A549 (cell line): ENCODE measurements around the gene CHST11. TPM values are rescaled to one million over a fixed set of nuclear protein-coding genes. Genes with fewer than 3 reads are reported as not detected.

ENCODE experiments used
- ATAC-seq, 2 experiments: fragments of 200-7000 bp in 1 of 2; fragments of >200 bp in 1 of 2; cut with Nextera tagmentation in 1 of 2; cut with Tn5 transposase in 1 of 2; 3 replicates each; pipeline versions ENCODE4 v1.8.0 to v1.9.1; 2018 to 2020; ENCODE audit warnings: mild to moderate bottlenecking in 1 of 2, moderate library complexity in 1 of 2
- CTCF ChIA-PET: fragments of 300-600 bp; sonication (Branson Sonifier 250); formaldehyde crosslinking; extraction: SDS; loops from one replicate; lab custom pipeline; 2021; ENCODE audit warnings: antibody characterized with exemption, inconsistent platforms; lab: Yijun Ruan, JAX
- POLR2A ChIA-PET: fragments of 350-600 bp; formaldehyde crosslinking; extraction: SDS; loops from one replicate; lab custom pipeline; 2021; ENCODE audit warnings: antibody characterized with exemption, inconsistent platforms; lab: Yijun Ruan, JAX
- DNase-seq, 2 experiments: peaks; one replicate each; pipeline versions ENCODE4 v3.0.0 to v3.0.0-alpha.2; 2011 to 2016; ENCODE audit warnings: low read depth in 1 of 2, low spot score in 1 of 2
- FAIRE-seq: peaks from 2 replicates; lab custom pipeline; 2011; peaks lifted over from hg19 to GRCh38; lab: Jason Lieb, UNC
- H3K27ac ChIP-seq, 2 experiments: fragments of >200 bp; sonication (Bioruptor Twin); formaldehyde crosslinking; 3 replicates each; pipeline ENCODE4 v1.5.1; 2016 to 2017
- H3K4me1 ChIP-seq: fragments of >200 bp; sonication (Bioruptor Twin); formaldehyde crosslinking; 3 replicates; pipeline ENCODE4 v1.6.1; 2016
- H3K4me2 ChIP-seq: fragments of >200 bp; sonication (Bioruptor Twin); formaldehyde crosslinking; 3 replicates; pipeline ENCODE4 v1.6.1; 2016
- H3K4me3 ChIP-seq: fragments of >200 bp; sonication (Bioruptor Twin); formaldehyde crosslinking; 3 replicates; pipeline ENCODE4 v1.5.1; 2016
- H3K9me3 ChIP-seq: fragments of >200 bp; sonication (Bioruptor Twin); formaldehyde crosslinking; 3 replicates; pipeline ENCODE4 v1.6.1; 2016
- ATOH8 ChIP-seq: fragments of 250-450 bp; sonication (Bioruptor Pico); IDR thresholded peaks from 2 replicates; pipeline ENCODE4 v1.5.0; 2020; ENCODE audit warnings: low read depth, mild to moderate bottlenecking, moderate library complexity
- CEBPB ChIP-seq, 2 experiments: fragments of >200 bp in 1 of 2; sonication (Bioruptor Twin) in 1 of 2; formaldehyde crosslinking in 1 of 2; IDR thresholded peaks; 2 replicates each; pipeline ENCODE4 v1.6.1; 2012 to 2016
- E2F6 ChIP-seq: IDR thresholded peaks from 2 replicates; pipeline ENCODE4 v1.6.1; 2012; ENCODE audit warnings: low read depth, borderline replicate concordance
- EHF ChIP-seq: fragments of 250-450 bp; sonication (Bioruptor Pico); IDR thresholded peaks from 2 replicates; pipeline ENCODE4 v1.5.0; 2020; ENCODE audit warnings: mild to moderate bottlenecking
- EP300 ChIP-seq, 2 experiments: fragments of >200 bp; sonication (Bioruptor Twin); formaldehyde crosslinking; IDR thresholded peaks; 2 replicates in 1 of 2; 3 replicates in 1 of 2; pipeline ENCODE4 v1.6.1; 2016 to 2017
- FOSB ChIP-seq: fragments of 250-450 bp; sonication (Bioruptor Pico); IDR thresholded peaks from 2 replicates; pipeline ENCODE4 v1.5.0; 2020; ENCODE audit warnings: mild to moderate bottlenecking, moderate library complexity
- FOSL2 ChIP-seq, 2 experiments: fragments of 450-650 bp in 1 of 2; fragments of >200 bp in 1 of 2; sonication (Bioruptor Twin) in 1 of 2; formaldehyde crosslinking; IDR thresholded peaks; 2 replicates each; pipeline versions ENCODE4 v1.5.0 to v1.6.1; 2016 to 2020; ENCODE audit warnings: mild to moderate bottlenecking in 1 of 2, moderate library complexity in 1 of 2
- FOXS1 ChIP-seq: fragments of 250-450 bp; sonication (Bioruptor Pico); IDR thresholded peaks from 2 replicates; pipeline ENCODE4 v1.5.0; 2020; ENCODE audit warnings: mild to moderate bottlenecking, moderate library complexity
- GATA3 ChIP-seq: IDR thresholded peaks from 2 replicates; pipeline ENCODE4 v1.6.1; 2012; ENCODE audit warnings: borderline replicate concordance
- HEYL ChIP-seq: fragments of 250-450 bp; sonication (Bioruptor Pico); IDR thresholded peaks from 2 replicates; pipeline ENCODE4 v1.8.0; 2021; ENCODE audit warnings: mild to moderate bottlenecking, moderate library complexity
- HOXB13 ChIP-seq: fragments of 250-450 bp; sonication (Bioruptor Pico); IDR thresholded peaks from 2 replicates; pipeline ENCODE4 v1.5.0; 2020; ENCODE audit warnings: low read depth, mild to moderate bottlenecking, moderate library complexity
- HOXB5 ChIP-seq: fragments of 250-450 bp; sonication (Bioruptor Pico); IDR thresholded peaks from 2 replicates; pipeline ENCODE4 v1.5.0; 2020; ENCODE audit warnings: mild to moderate bottlenecking, moderate library complexity
- JUN ChIP-seq, 2 experiments: fragments of >200 bp; sonication (Bioruptor Twin); formaldehyde crosslinking; IDR thresholded peaks; 2 replicates in 1 of 2; 3 replicates in 1 of 2; pipeline ENCODE4 v1.6.1; 2016 to 2017
- JUNB ChIP-seq: fragments of >200 bp; sonication (Bioruptor Twin); formaldehyde crosslinking; IDR thresholded peaks from 2 replicates; pipeline ENCODE4 v1.6.1; 2016
- KDM5A ChIP-seq: fragments of 200-600 bp; sonication (generic); IDR thresholded peaks from 2 replicates; pipeline ENCODE4 v1.6.1; 2016; ENCODE audit warnings: antibody characterized with exemption, mild to moderate bottlenecking
- MAFK ChIP-seq: fragments of 450-650 bp; IDR thresholded peaks from 2 replicates; pipeline ENCODE4 v1.6.1; 2014; ENCODE audit not compliant: partially characterized antibody
- PBX3 ChIP-seq: IDR thresholded peaks from 2 replicates; pipeline ENCODE4 v1.6.1; 2012
- PHF8 ChIP-seq: fragments of 200-600 bp; sonication (generic); IDR thresholded peaks from 2 replicates; pipeline ENCODE4 v1.6.1; 2016; ENCODE audit warnings: low read depth, mild to moderate bottlenecking, antibody characterized with exemption, moderate library complexity, borderline replicate concordance
- RARB ChIP-seq: fragments of 250-450 bp; sonication (Bioruptor Pico); IDR thresholded peaks from 2 replicates; pipeline ENCODE4 v1.8.0; 2021; ENCODE audit warnings: mild to moderate bottlenecking, moderate library complexity
- RFX5 ChIP-seq: fragments of 450-650 bp; IDR thresholded peaks from 2 replicates; pipeline ENCODE4 v1.7.1; 2014; ENCODE audit warnings: antibody characterized with exemption, mild to moderate bottlenecking, moderate library complexity
- SMC3 ChIP-seq: fragments of >200 bp; sonication (Bioruptor Twin); formaldehyde crosslinking; IDR thresholded peaks from 3 replicates; pipeline ENCODE4 v1.6.1; 2018; ENCODE audit warnings: inconsistent platforms
- SREBF2 ChIP-seq: fragments of 450-650 bp; IDR thresholded peaks from 2 replicates; pipeline ENCODE4 v1.6.1; 2014; ENCODE audit warnings: mild to moderate bottlenecking, moderate library complexity
- ZFP36 ChIP-seq: fragments of 450-650 bp; IDR thresholded peaks from 2 replicates; pipeline ENCODE4 v1.6.1; 2014; ENCODE audit warnings: borderline replicate concordance; ENCODE audit not compliant: partially characterized antibody
- WGBS: methylation state at CpG from one replicate; pipeline ENCODE4 v1.1.6; 2017; ENCODE audit errors: missing lambda C conversion rate; 5-methylcytosine and 5-hydroxymethylcytosine counted together
- polyA plus RNA-seq, 4 experiments: library from polyadenylated mRNA; depleted of rRNA in 3 of 4; stranded (reverse); fragments of >200 nt; fragmentation: RNase III in 1 of 4; extraction: RNeasy Plus Mini Kit Qiagen cat#74134 plus additional on column Dnase treatment in 1 of 4; gene quantifications; 2 replicates in 3 of 4; 3 replicates in 1 of 4; pipeline ENCODE4 v1.2.3, GENCODE V29; 2011 to 2017
- TF ChIP-seq, protein P1 (sequence below): fragments of 450-650 bp; IDR thresholded peaks from 2 replicates; pipeline ENCODE4 v1.6.1; 2014; ENCODE audit warnings: antibody characterized with exemption
- TF ChIP-seq, protein P2 (sequence below): IDR thresholded peaks from 2 replicates; pipeline ENCODE4 v1.6.1; 2012
- TF ChIP-seq, protein P3 (sequence below): fragments of >200 bp; sonication (Bioruptor Twin); formaldehyde crosslinking; IDR thresholded peaks from 2 replicates; pipeline ENCODE4 v1.6.1; 2016
- TF ChIP-seq, protein P4 (sequence below): fragments of 150-350 bp; IDR thresholded peaks from 2 replicates; pipeline ENCODE4 v1.6.1; 2014; ENCODE audit warnings: low read depth, mild to moderate bottlenecking, low read length

Gene CHST11
- polyA plus RNA-seq, 2 of the 4 experiments (the other 2 are of a cell fraction), result 19.2 to 21.8 TPM

DNA sequence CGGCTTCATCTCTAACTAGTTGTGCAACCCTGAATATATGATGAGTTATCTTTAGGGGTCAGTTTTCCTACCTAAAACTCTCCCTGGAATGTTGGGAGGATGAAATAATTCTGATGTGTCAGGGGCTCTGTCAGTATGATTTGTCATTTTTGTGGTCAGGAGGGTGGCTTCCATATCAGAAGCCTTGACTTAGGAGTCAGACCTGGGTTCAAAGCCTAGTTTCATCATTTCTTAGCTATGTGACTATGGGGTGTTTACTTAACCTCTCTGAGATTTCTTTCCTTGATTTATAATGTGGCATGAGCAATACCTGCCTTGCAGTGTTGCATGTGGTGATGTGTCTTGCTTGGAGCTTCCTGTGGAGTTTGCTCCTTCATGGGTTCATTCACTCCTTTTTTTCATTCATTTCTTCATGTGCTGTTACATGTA lies 146.8 kb downstream of the CHST11 start:
- Histone ChIP-seq H3K4me3 (0 out of 3 replicates have a peak overlapping the region, but pooled peaks have one; percentile 16), H3K27ac (peak overlapping the region; percentile 89 to 91), H3K9me3 (no peaks in the 10 kb centered on the region), H3K4me2 (peak overlapping the region; percentile 77), H3K4me1 (peaks cover 74% of the 10 kb centered on the region)
- WGBS, result 33% methylated on average over 1 of the region's 1 CpG
- FAIRE-seq (no peak), ATAC-seq (peak; percentile 54 to 68; a peak in 5 of 6 replicates), DNase-seq (peak; percentile 47 to 79)
- ChIA-PET CTCF (interaction anchor here (0.6 to 2.7 kb wide), 3 partner anchors 69 to 222 kb away, joined by 3 to 9 read pairs (median 7); no protein-coding TSS in a partner anchor), POLR2A (interaction anchor here (1.2 to 2.5 kb wide), 3 partner anchors 15 to 68 kb away, joined by 4 to 16 read pairs (median 10); no protein-coding TSS in a partner anchor)
- TF ChIP-seq, protein P1, sequence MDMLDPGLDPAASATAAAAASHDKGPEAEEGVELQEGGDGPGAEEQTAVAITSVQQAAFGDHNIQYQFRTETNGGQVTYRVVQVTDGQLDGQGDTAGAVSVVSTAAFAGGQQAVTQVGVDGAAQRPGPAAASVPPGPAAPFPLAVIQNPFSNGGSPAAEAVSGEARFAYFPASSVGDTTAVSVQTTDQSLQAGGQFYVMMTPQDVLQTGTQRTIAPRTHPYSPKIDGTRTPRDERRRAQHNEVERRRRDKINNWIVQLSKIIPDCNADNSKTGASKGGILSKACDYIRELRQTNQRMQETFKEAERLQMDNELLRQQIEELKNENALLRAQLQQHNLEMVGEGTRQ, result no peak
- TF ChIP-seq E2F6 (0 out of 2 replicates have a peak, but pooled peaks have one; percentile 0), SMC3 (0 out of 3 replicates have a peak, but pooled peaks have one; percentile 4), PHF8 (no peak), KDM5A (no peak), RFX5 (no peak), MAFK (peak; percentile 64), EP300 (IDR thresholded peaks at IDR 0.05) (peak; percentile 74 to 87; a peak in 3 of 5 replicates), GATA3 (peak; percentile 88; the same call in 1 of the 2 replicates), FOSL2 (IDR thresholded peaks at IDR 0.05) (peak; percentile 64), FOSL2 (CRISPR knock-in tag; IDR thresholded peaks at IDR 0.05) (peak; percentile 54), FOXS1 (CRISPR knock-in tag) (peak; percentile 88; the same call in 1 of the 2 replicates), EHF (CRISPR knock-in tag) (no peak), ZFP36 (no peak), PBX3 (0 out of 2 replicates have a peak, but pooled peaks have one; percentile 45), JUNB (peak; percentile 83), HOXB5 (CRISPR knock-in tag) (no peak), SREBF2 (no peak), RARB (CRISPR knock-in tag) (no peak), FOSB (no peak), CEBPB (IDR thresholded peaks at IDR 0.05) (peak; percentile 72 to 95; a peak in 3 of 4 replicates)
- TF ChIP-seq, protein P2, sequence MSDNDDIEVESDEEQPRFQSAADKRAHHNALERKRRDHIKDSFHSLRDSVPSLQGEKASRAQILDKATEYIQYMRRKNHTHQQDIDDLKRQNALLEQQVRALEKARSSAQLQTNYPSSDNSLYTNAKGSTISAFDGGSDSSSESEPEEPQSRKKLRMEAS, result peak; percentile 62; the same call in 1 of the 2 replicates
- TF ChIP-seq, protein P3, sequence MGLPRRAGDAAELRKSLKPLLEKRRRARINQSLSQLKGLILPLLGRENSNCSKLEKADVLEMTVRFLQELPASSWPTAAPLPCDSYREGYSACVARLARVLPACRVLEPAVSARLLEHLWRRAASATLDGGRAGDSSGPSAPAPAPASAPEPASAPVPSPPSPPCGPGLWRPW, result no peak; the same call in 1 of the 2 replicates

DNA sequence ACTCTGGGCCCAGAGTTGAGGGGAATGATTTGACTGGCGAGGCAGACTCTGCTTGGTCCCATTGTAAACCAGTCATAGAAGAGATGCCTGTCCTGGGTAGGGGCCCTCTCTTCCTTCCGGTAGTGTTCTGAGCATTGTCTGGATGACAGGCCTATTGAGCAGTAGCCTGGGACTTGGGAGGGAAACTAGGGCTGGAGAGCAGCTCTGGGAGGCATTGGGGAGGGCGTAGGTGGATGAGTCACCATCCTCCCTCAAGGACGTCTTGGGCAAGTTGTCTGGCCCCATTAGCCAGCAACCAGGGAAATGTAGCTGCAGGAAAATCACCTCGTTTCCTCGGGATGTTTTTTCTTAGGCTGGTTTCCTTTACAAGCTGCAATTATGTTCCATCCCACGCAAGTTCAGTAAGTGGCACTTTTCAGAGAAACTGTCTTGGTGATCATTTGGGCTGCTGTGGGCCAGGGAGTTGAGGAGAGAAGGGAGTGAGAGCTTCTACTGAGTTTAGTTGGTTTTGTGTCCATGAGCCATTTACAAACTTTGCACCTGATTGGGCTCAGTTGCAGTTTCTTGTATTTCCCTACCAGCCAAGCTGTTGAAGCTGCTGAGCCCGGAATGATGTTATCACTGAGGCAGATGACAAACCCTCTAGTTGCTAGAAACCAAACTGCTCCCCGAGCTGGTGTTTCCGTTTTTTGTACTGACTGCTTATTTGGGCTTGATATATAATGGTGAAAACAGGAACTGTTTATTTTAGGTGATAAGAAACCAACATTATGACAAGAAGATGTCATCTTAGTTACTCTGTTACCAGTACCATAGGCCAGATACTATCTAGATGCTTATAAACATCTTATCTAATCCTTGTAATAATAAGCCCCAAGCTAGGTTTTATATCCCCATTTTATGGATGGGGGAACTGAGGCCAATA lies 147.6 kb downstream of the CHST11 start:
- H3K4me3 ChIP-seq, result peak overlapping the region; percentile 16; the same call in 1 of the 3 replicates
- peak; percentile 89 to 94 for ATAC-seq
- H3K9me3 ChIP-seq, result no peaks in the 10 kb centered on the region
- peaks cover 70% of the 10 kb centered on the region for H3K4me1 ChIP-seq
- DNase-seq, result peak; percentile 94 to 95
- CTCF ChIA-PET, result interaction anchor here (0.6 to 2.7 kb wide), 3 partner anchors 69 to 222 kb away, joined by 3 to 9 read pairs (median 7); no protein-coding TSS in a partner anchor
- H3K4me2 ChIP-seq, result peak overlapping the region; percentile 77
- H3K27ac ChIP-seq, result peak overlapping the region; percentile 89 to 91
- WGBS, result 14% methylated on average over 10 of the region's 10 CpGs
- POLR2A ChIA-PET, result interaction anchor here (0.9 to 2.5 kb wide), 4 partner anchors 16 to 148 kb away, joined by 4 to 16 read pairs (median 7); partner anchors contain the start of gene CHST11
- no peak for FAIRE-seq
- TF ChIP-seq ATOH8 (CRISPR knock-in tag), result peak; percentile 44; the same call in 1 of the 2 replicates
- TF ChIP-seq JUN (IDR thresholded peaks at IDR 0.05), result no peak
- no peak for TF ChIP-seq PBX3
- no peak for TF ChIP-seq HEYL
- TF ChIP-seq, protein P4, sequence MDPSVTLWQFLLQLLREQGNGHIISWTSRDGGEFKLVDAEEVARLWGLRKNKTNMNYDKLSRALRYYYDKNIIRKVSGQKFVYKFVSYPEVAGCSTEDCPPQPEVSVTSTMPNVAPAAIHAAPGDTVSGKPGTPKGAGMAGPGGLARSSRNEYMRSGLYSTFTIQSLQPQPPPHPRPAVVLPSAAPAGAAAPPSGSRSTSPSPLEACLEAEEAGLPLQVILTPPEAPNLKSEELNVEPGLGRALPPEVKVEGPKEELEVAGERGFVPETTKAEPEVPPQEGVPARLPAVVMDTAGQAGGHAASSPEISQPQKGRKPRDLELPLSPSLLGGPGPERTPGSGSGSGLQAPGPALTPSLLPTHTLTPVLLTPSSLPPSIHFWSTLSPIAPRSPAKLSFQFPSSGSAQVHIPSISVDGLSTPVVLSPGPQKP, result no peak
- TF ChIP-seq EP300 (IDR thresholded peaks at IDR 0.05), result no peak; a peak in 1 of 5 replicates
- TF ChIP-seq HOXB13 (CRISPR knock-in tag), result no peak
